ENCODE measurements around the gene PIK3R5.

- TF ChIP-seq CTCF (IDR thresholded peaks at IDR 0.05) (no peak), USF2 (CRISPR knock-in tag; IDR thresholded peaks at IDR 0.05) (no peak), STAT6 (CRISPR knock-in tag; conservative IDR thresholded peaks at IDR 0.05; ENCODE audit: low read depth) (no peak), TEAD1 (CRISPR knock-in tag; IDR thresholded peaks at IDR 0.05) (no peak), TCF7 (CRISPR knock-in tag; IDR thresholded peaks at IDR 0.05; ENCODE audit: low read depth) (no peak), MAX (CRISPR knock-in tag; IDR thresholded peaks at IDR 0.05) (no peak), FOXP4 (CRISPR knock-in tag; IDR thresholded peaks at IDR 0.05) (no peak), ELF4 (CRISPR knock-in tag; IDR thresholded peaks at IDR 0.05; ENCODE audit: low read depth) (no peak), ZNF423 (CRISPR knock-in tag; IDR thresholded peaks at IDR 0.05) (no peak), NR3C1 (CRISPR knock-in tag; conservative IDR thresholded peaks at IDR 0.05; ENCODE audit: low read depth) (no peak), CREB1 (CRISPR knock-in tag; IDR thresholded peaks at IDR 0.05) (no peak), SOX15 (CRISPR knock-in tag; IDR thresholded peaks at IDR 0.05) (no peak)
Observed at GRCh38 chr17:8913879-8914278, 51.6 kb downstream of the PIK3R5 start.

All from WTC11 (cell line).